HFFc6 (cell line): ENCODE data around the gene ZNF91. TPM values are rescaled to one million over a fixed set of nuclear protein-coding genes. Genes with fewer than 3 reads are reported as not detected.
A peak's percentile ranks its signal among the peaks of the same experiment; 100 is the strongest.

ENCODE experiments used
- DNase-seq: peaks from one replicate; pipeline ENCODE4 v3.0.0-alpha.2; 2018
- H3K27ac Mint-ChIP-seq: 2 replicates; pipeline ENCODE4 v1.8.0; 2020; ENCODE audit warnings: mild to moderate bottlenecking, mixed read lengths
- H3K27me3 Mint-ChIP-seq: 2 replicates; pipeline ENCODE4 v1.8.0; 2021; ENCODE audit warnings: mild to moderate bottlenecking, moderate library complexity, mixed read lengths; ENCODE audit not compliant: insufficient read depth
- H3K36me3 Mint-ChIP-seq: 2 replicates; pipeline ENCODE4 v1.8.0; 2021; ENCODE audit warnings: low read depth, mixed read lengths
- H3K4me1 Mint-ChIP-seq: 2 replicates; pipeline ENCODE4 v1.8.0; 2020; ENCODE audit warnings: low read depth, mixed read lengths
- H3K4me3 Mint-ChIP-seq: 2 replicates; pipeline ENCODE4 v1.8.0; 2020; ENCODE audit warnings: mild to moderate bottlenecking, moderate library complexity, mixed read lengths
- H3K9me3 Mint-ChIP-seq: 2 replicates; pipeline ENCODE4 v1.8.0; 2020; ENCODE audit warnings: mild to moderate bottlenecking, mixed read lengths
- CTCF ChIP-seq: fragments of 200-600 bp; sonication (generic); IDR thresholded peaks from 2 replicates; pipeline ENCODE4 v1.5.0; 2021; ENCODE audit warnings: antibody characterized with exemption, mild to moderate bottlenecking
- total RNA-seq, 6 experiments: library from RNA; stranded (reverse); fragmentation: NEBNext Ultra II Directional; extraction: Animal tissue kit (Norgen Biotek cat#: 25700); gene quantifications; 2 replicates in 1 of 6; 3 replicates in 5 of 6; pipeline ENCODE4 v1.2.3, GENCODE V29; 2021

ZNF91 gene
- total RNA-seq, 6 experiments from 2014 or later: 19.5 to 27.4 (median 22.1) TPM

- no peak overlapping the region for H3K27ac Mint-ChIP-seq
- peaks cover 5% of the 10 kb centered on the region; the same call in 1 of the 2 replicates for H3K9me3 Mint-ChIP-seq
- H3K4me3 Mint-ChIP-seq: no peak overlapping the region
- H3K27me3 Mint-ChIP-seq: no peaks in the 10 kb centered on the region
- peaks cover 17% of the 10 kb centered on the region for H3K36me3 Mint-ChIP-seq
- no peak for TF ChIP-seq CTCF
- H3K4me1 Mint-ChIP-seq: peaks cover 9% of the 10 kb centered on the region; the same call in 1 of the 2 replicates
- DNase-seq: no peak
These were observed 9.4 kb upstream of the ZNF91 start for GRCh38 chr19:23404676-23405075.

GRCh38 chr19:23403581-23404324 is 8.5 kb upstream of the ZNF91 start:
- peaks cover 5% of the 10 kb centered on the region; the same call in 1 of the 2 replicates for H3K9me3 Mint-ChIP-seq
- no peak overlapping the region for H3K4me3 Mint-ChIP-seq
- H3K4me1 Mint-ChIP-seq: peaks cover 1% of the 10 kb centered on the region; the same call in 1 of the 2 replicates

GRCh38 chr19:23403052-23403451 is 7.8 kb upstream of the ZNF91 start:
- no peak overlapping the region for H3K27ac Mint-ChIP-seq
- no peaks in the 10 kb centered on the region for H3K27me3 Mint-ChIP-seq
- H3K36me3 Mint-ChIP-seq: peaks cover 24% of the 10 kb centered on the region
- no peaks in the 10 kb centered on the region; the same call in 1 of the 2 replicates for H3K4me1 Mint-ChIP-seq
- no peak overlapping the region for H3K4me3 Mint-ChIP-seq
- DNase-seq: no peak
- H3K9me3 Mint-ChIP-seq: peaks cover 5% of the 10 kb centered on the region; the same call in 1 of the 2 replicates
- TF ChIP-seq CTCF: no peak

More at GRCh38 chr19:23403581-23404324, 8.5 kb upstream of the ZNF91 start:
- TF ChIP-seq CTCF: peak; percentile 42; the same call in 1 of the 2 replicates
- H3K27me3 Mint-ChIP-seq: no peaks in the 10 kb centered on the region
- H3K27ac Mint-ChIP-seq: no peak overlapping the region
- H3K36me3 Mint-ChIP-seq: peaks cover 25% of the 10 kb centered on the region
- no peak for DNase-seq

- H3K27me3 Mint-ChIP-seq: no peaks in the 10 kb centered on the region
- DNase-seq: no peak
- H3K36me3 Mint-ChIP-seq: peaks cover 18% of the 10 kb centered on the region; the same call in 1 of the 2 replicates
- H3K4me3 Mint-ChIP-seq: no peak overlapping the region
- H3K4me1 Mint-ChIP-seq: no peaks in the 10 kb centered on the region; the same call in 1 of the 2 replicates
- no peak overlapping the region for H3K27ac Mint-ChIP-seq
- H3K9me3 Mint-ChIP-seq: no peaks in the 10 kb centered on the region; the same call in 1 of the 2 replicates
- no peak for TF ChIP-seq CTCF
These were observed 7.1 kb upstream of the ZNF91 start for GRCh38 chr19:23402388-23402787.

GRCh38 chr19:23401086-23401610 is 5.9 kb upstream of the ZNF91 start:
- Mint-ChIP-seq H3K4me3 (no peak overlapping the region), H3K9me3 (no peaks in the 10 kb centered on the region; the same call in 1 of the 2 replicates), H3K27me3 (no peaks in the 10 kb centered on the region), H3K36me3 (peaks cover 18% of the 10 kb centered on the region; the same call in 1 of the 2 replicates), H3K4me1 (no peaks in the 10 kb centered on the region; the same call in 1 of the 2 replicates), H3K27ac (no peak overlapping the region)
- DNase-seq: no peak
- TF ChIP-seq CTCF: no peak
